ENCODE results near the gene ADGRL3.

DNA sequence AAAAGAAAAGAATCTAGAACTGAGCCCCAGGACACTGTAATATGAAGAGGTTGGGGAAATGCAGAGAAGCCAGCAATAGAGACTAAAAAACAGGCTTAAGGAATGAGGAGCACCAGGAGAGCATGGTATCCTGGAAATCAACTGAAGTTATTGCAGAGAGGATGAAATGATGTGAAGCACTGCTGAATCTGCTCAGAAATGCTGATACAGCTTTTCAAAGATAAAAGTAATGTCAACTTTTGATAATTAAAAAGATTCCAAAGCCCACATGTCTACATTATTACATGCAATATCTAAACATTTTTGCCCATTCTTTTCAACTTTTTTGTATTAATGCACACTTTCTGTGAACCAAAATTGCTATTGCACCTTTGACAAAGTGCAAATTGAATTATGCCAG, 718.4 kb downstream of the ADGRL3 start:
- TF ChIP-seq, protein P1, sequence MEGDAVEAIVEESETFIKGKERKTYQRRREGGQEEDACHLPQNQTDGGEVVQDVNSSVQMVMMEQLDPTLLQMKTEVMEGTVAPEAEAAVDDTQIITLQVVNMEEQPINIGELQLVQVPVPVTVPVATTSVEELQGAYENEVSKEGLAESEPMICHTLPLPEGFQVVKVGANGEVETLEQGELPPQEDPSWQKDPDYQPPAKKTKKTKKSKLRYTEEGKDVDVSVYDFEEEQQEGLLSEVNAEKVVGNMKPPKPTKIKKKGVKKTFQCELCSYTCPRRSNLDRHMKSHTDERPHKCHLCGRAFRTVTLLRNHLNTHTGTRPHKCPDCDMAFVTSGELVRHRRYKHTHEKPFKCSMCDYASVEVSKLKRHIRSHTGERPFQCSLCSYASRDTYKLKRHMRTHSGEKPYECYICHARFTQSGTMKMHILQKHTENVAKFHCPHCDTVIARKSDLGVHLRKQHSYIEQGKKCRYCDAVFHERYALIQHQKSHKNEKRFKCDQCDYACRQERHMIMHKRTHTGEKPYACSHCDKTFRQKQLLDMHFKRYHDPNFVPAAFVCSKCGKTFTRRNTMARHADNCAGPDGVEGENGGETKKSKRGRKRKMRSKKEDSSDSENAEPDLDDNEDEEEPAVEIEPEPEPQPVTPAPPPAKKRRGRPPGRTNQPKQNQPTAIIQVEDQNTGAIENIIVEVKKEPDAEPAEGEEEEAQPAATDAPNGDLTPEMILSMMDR (IDR thresholded peaks at IDR 0.05), result no peak
- TF ChIP-seq POLR2A (IDR thresholded peaks at IDR 0.05), result no peak

Measured in adrenal gland (tissue), 5 donors.